HG03066 (cell line): ENCODE data around the gene PCYT2.

Experiments
- ATAC-seq: cut with Tn5 transposase; IDR thresholded peaks from one replicate; pipeline ENCODE4 v1.9.1; 2021; ENCODE audit warnings: low read depth; ENCODE audit not compliant: unreplicated experiment

Gene PCYT2

GRCh38 chr17:81914103-81914850 lies 3.1 kb upstream of the PCYT2 start:
- no peak for ATAC-seq

GRCh38 chr17:81913394-81914102 lies 2.3 kb upstream of the PCYT2 start:
- no peak for ATAC-seq

GRCh38 chr17:81912441-81913309 lies 1.5 kb upstream of the PCYT2 start:
- ATAC-seq, result no peak

GRCh38 chr17:81911969-81912368 lies 770 bp upstream of the PCYT2 start:
- no peak for ATAC-seq

- ATAC-seq, result peak; percentile 24
Measured at GRCh38 chr17:81910840-81911276, 341 bp downstream of the PCYT2 start.

- ATAC-seq, result no peak
Measured at GRCh38 chr17:81909966-81910839, 996 bp downstream of the PCYT2 start.

- ATAC-seq, result no peak
Measured at GRCh38 chr17:81909231-81909630, 2.0 kb downstream of the PCYT2 start.

- ATAC-seq, result no peak
Measured at GRCh38 chr17:81908793-81909192, 2.4 kb downstream of the PCYT2 start.

- no peak for ATAC-seq
Measured at GRCh38 chr17:81907219-81908145, 3.7 kb downstream of the PCYT2 start.

GRCh38 chr17:81906476-81907218 lies 4.6 kb downstream of the PCYT2 start:
- no peak for ATAC-seq

GRCh38 chr17:81905993-81906392 lies 5.2 kb downstream of the PCYT2 start:
- no peak for ATAC-seq

- ATAC-seq, result no peak
Measured at GRCh38 chr17:81905424-81905875, 5.7 kb downstream of the PCYT2 start.

GRCh38 chr17:81904600-81905423 lies 6.4 kb downstream of the PCYT2 start:
- ATAC-seq, result no peak

GRCh38 chr17:81903896-81904599 lies 7.2 kb downstream of the PCYT2 start:
- ATAC-seq, result no peak

GRCh38 chr17:81903415-81903831 lies 7.8 kb downstream of the PCYT2 start:
- ATAC-seq, result no peak

GRCh38 chr17:81902653-81903414 lies 8.4 kb downstream of the PCYT2 start:
- ATAC-seq, result no peak
